GM21576 (cell line): Measurements from ENCODE around the gene NETO2.
"Not testable (repeated sequence)": the region's sequence is repeated elsewhere in the genome, so short reads cannot be mapped to it uniquely, and the experiment has no call there.

Source experiments
- ATAC-seq: cut with Tn5 transposase; IDR thresholded peaks from one replicate; pipeline ENCODE4 v1.9.1; 2021; ENCODE audit warnings: mild to moderate bottlenecking, moderate library complexity; ENCODE audit not compliant: unreplicated experiment

The NETO2 gene

GRCh38 chr16:47136099-47136842, 7.5 kb downstream of the NETO2 start:
- no peak for ATAC-seq

GRCh38 chr16:47134550-47134949, 9.2 kb downstream of the NETO2 start:
- ATAC-seq: no peak

GRCh38 chr16:47132308-47132707, 11.4 kb downstream of the NETO2 start:
- no peak for ATAC-seq

- no peak for ATAC-seq
Measured at GRCh38 chr16:47129755-47130435, 13.8 kb downstream of the NETO2 start.

GRCh38 chr16:47127541-47127940, 16.2 kb downstream of the NETO2 start:
- no peak for ATAC-seq

- ATAC-seq: no peak
Measured at GRCh38 chr16:47125757-47126156, 18.0 kb downstream of the NETO2 start.

- no peak for ATAC-seq
Measured at GRCh38 chr16:47113130-47113529, 30.6 kb downstream of the NETO2 start.

- ATAC-seq: no peak
Measured at GRCh38 chr16:47110939-47111338, 32.8 kb downstream of the NETO2 start.

GRCh38 chr16:47109361-47109760, 34.4 kb downstream of the NETO2 start:
- no peak for ATAC-seq

- ATAC-seq: not testable (repeated sequence)
Measured at GRCh38 chr16:47102921-47103320, 40.8 kb downstream of the NETO2 start.

- ATAC-seq: not testable (repeated sequence)
Measured at GRCh38 chr16:47097154-47097553, 46.6 kb downstream of the NETO2 start.

- no peak for ATAC-seq
Measured at GRCh38 chr16:47096297-47096696, 47.4 kb downstream of the NETO2 start.

GRCh38 chr16:47084198-47084597, 59.5 kb downstream of the NETO2 start:
- ATAC-seq: no peak

- ATAC-seq: no peak
Measured at GRCh38 chr16:47082099-47082865, 61.5 kb downstream of the NETO2 start.

- no peak for ATAC-seq
Measured at GRCh38 chr16:47081115-47081514, 62.6 kb downstream of the NETO2 start.

- no peak for ATAC-seq
Measured at GRCh38 chr16:47079860-47080259, 63.9 kb downstream of the NETO2 start.

- ATAC-seq: no peak
Measured at GRCh38 chr16:47073223-47074155, 70.3 kb downstream of the NETO2 start.

- no peak for ATAC-seq
Measured at GRCh38 chr16:47072158-47072557, 71.6 kb downstream of the NETO2 start.

GRCh38 chr16:47069841-47070584, 73.7 kb downstream of the NETO2 start:
- no peak for ATAC-seq

- ATAC-seq: no peak
Measured at GRCh38 chr16:47069313-47069712, 74.4 kb downstream of the NETO2 start.
